ENCODE results near the gene FNDC10.

Gene FNDC10

GRCh38 chr1:1618396-1619068 lies 18.6 kb upstream of the FNDC10 start:
- Histone ChIP-seq H3K4me3 (ENCODE audit: low read depth, low read length) (no peak overlapping the region), H3K36me3 (ENCODE audit: control insufficient read depth, insufficient read depth, low read length) (no peaks in the 10 kb centered on the region), H3K27me3 (ENCODE audit: control insufficient read depth, insufficient read depth, low read length) (no peaks in the 10 kb centered on the region), H2AFZ (no peak overlapping the region), H3K79me2 (peaks cover 2% of the 10 kb centered on the region), H3K27ac (no peak overlapping the region), H3K4me1 (no peaks in the 10 kb centered on the region), H3K4me2 (ENCODE audit: low read length) (no peak overlapping the region), H3K9me3 (ENCODE audit: control insufficient read depth, low read length) (no peaks in the 10 kb centered on the region), H3K9ac (no peak overlapping the region)
- TF ChIP-seq CTCF (IDR thresholded peaks at IDR 0.05) = no peak

- no peaks in the 10 kb centered on the region for H3K4me1 ChIP-seq
- TF ChIP-seq CTCF (IDR thresholded peaks at IDR 0.05) = no peak
Observed at GRCh38 chr1:1617925-1618324, 18.0 kb upstream of the FNDC10 start.

GRCh38 chr1:1617516-1617915 lies 17.6 kb upstream of the FNDC10 start:
- Histone ChIP-seq H3K9ac (no peak overlapping the region), H3K4me2 (ENCODE audit: low read length) (no peak overlapping the region), H3K27ac (no peak overlapping the region), H3K27me3 (ENCODE audit: control insufficient read depth, insufficient read depth, low read length) (no peaks in the 10 kb centered on the region), H3K9me3 (ENCODE audit: control insufficient read depth, low read length) (no peaks in the 10 kb centered on the region), H3K79me2 (peaks cover 2% of the 10 kb centered on the region), H3K4me1 (no peaks in the 10 kb centered on the region), H2AFZ (no peak overlapping the region), H3K36me3 (ENCODE audit: control insufficient read depth, insufficient read depth, low read length) (no peaks in the 10 kb centered on the region), H3K4me3 (ENCODE audit: low read depth, low read length) (no peak overlapping the region)
- no peak for TF ChIP-seq CTCF (IDR thresholded peaks at IDR 0.05)

More at GRCh38 chr1:1617925-1618324, 18.0 kb upstream of the FNDC10 start:
- Histone ChIP-seq H3K4me3 (ENCODE audit: low read depth, low read length) (no peak overlapping the region), H3K27me3 (ENCODE audit: control insufficient read depth, insufficient read depth, low read length) (no peaks in the 10 kb centered on the region), H3K4me2 (ENCODE audit: low read length) (no peak overlapping the region), H3K9ac (no peak overlapping the region), H2AFZ (no peak overlapping the region), H3K27ac (no peak overlapping the region), H3K36me3 (ENCODE audit: control insufficient read depth, insufficient read depth, low read length) (no peaks in the 10 kb centered on the region), H3K9me3 (ENCODE audit: control insufficient read depth, low read length) (no peaks in the 10 kb centered on the region), H3K79me2 (peaks cover 2% of the 10 kb centered on the region)

- no peak for TF ChIP-seq CTCF (IDR thresholded peaks at IDR 0.05)
- Histone ChIP-seq H3K79me2 (peaks cover 2% of the 10 kb centered on the region), H3K9ac (no peak overlapping the region), H3K4me3 (ENCODE audit: low read depth, low read length) (peak overlapping the region; percentile 100), H3K4me1 (no peaks in the 10 kb centered on the region), H3K9me3 (ENCODE audit: control insufficient read depth, low read length) (no peaks in the 10 kb centered on the region), H3K4me2 (ENCODE audit: low read length) (peak overlapping the region; percentile 89), H3K27ac (no peak overlapping the region), H3K27me3 (ENCODE audit: control insufficient read depth, insufficient read depth, low read length) (no peaks in the 10 kb centered on the region), H3K36me3 (ENCODE audit: control insufficient read depth, insufficient read depth, low read length) (no peaks in the 10 kb centered on the region), H2AFZ (no peak overlapping the region)
Observed at GRCh38 chr1:1616838-1617237, 16.9 kb upstream of the FNDC10 start.

Measured in parathyroid adenoma (tissue), 2 donors.